ENCODE measurements around the gene DNAJC10.
"Not testable (repeated sequence)": the region's sequence is repeated elsewhere in the genome, so short reads cannot be mapped to it uniquely, and the experiment has no call there.

The DNAJC10 gene

GRCh38 chr2:182726473-182726872 lies 10.4 kb downstream of the DNAJC10 start:
- no peak for DNase-seq (ENCODE audit: low read depth in 1 of 2, low spot score in 1 of 2)

DNA sequence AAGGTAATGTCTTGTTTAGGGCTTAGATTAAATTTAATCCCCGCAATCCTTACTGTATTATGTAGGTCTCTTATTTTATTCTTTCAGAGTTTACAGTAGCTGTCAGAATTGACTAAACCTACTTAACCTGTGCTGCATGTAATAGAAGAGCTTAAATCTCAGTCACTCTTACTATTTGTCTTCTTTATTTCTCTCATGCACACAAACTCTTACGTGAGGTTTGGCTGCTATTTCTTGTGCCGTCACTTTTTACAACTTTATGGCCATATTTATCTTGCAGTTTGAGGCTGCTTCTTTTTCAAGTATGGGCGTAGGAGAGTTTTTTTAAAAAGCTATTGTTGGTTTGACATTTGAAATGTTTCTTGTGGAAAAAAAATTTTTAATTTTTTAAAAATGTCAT lies 12.0 kb downstream of the DNAJC10 start:
- no peak for DNase-seq (ENCODE audit: low read depth in 1 of 2, low spot score in 1 of 2)

DNA sequence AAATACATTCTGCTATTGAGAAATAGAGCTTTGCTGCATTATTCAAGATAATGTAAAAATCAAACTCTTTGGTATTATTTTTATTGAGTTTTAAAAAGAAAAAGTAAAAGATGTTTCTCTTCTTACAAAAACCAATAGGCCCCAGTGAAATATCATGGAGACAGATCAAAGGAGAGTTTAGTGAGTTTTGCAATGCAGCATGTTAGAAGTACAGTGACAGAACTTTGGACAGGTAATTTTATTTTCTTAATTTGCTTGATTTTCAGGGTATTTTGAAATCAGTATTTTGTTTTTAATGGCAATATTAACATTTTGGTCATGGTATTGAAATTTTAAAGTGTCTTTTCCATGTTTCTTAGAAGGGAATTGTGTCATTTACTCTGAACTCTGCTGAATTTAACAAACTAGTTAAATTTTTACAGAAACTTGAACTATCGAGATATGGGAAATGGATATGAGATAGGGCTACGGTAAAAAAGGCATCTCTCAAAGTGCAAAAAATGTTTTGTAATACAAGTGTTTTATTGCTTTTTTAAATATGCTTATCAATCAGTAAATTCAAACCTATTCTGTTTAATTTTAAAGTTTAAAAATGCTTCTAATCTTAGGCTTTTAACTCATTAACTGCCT lies 13.8 kb downstream of the DNAJC10 start:
- no peak for DNase-seq (ENCODE audit: low read depth in 1 of 2, low spot score in 1 of 2)

GRCh38 chr2:182730486-182730885 lies 14.4 kb downstream of the DNAJC10 start:
- DNase-seq (ENCODE audit: low read depth in 1 of 2, low spot score in 1 of 2): no peak

- DNase-seq (ENCODE audit: low read depth in 1 of 2, low spot score in 1 of 2): no peak
Observed at GRCh38 chr2:182732736-182733135, 16.7 kb downstream of the DNAJC10 start.

DNA sequence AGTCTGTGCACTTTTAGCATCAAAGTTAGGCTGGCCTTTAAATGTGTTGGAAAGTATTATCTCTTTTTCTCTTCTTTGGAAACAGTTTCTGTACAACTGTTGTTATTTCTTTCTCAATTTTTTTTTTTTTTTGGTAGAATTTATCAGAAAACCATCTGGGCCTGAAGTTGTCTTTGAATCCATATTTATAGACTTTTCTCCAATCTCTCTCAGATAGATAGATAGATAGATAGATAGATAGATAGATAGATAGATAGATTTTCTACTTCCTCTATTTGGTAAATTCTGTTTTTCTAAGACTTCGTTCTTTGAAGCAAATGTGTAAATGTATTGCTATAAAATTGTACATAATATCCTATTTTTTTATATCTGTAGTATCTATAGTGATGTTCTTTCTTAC lies 17.5 kb downstream of the DNAJC10 start:
- DNase-seq (ENCODE audit: low read depth in 1 of 2, low spot score in 1 of 2): no peak

DNA sequence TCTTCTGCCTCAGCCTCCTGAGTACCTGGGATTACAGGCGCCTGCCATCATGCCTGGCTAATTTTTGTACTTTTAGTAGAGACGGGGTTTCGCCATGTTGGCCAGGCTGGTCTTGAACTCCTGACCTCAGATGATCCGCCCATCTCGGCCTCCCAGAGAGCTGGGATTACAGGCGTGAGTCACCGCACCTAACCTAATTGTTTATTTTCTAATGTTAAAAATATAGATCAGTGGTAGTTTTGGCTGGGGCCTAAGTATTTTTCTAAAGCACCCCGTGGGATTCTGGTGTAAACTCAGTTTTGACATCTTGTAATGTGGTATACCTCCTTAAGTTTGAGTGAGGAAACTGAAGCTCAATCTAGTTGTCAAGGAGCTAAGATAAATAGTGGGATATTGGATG lies 20.8 kb downstream of the DNAJC10 start:
- DNase-seq (ENCODE audit: low read depth in 1 of 2, low spot score in 1 of 2): not testable (repeated sequence)

DNA sequence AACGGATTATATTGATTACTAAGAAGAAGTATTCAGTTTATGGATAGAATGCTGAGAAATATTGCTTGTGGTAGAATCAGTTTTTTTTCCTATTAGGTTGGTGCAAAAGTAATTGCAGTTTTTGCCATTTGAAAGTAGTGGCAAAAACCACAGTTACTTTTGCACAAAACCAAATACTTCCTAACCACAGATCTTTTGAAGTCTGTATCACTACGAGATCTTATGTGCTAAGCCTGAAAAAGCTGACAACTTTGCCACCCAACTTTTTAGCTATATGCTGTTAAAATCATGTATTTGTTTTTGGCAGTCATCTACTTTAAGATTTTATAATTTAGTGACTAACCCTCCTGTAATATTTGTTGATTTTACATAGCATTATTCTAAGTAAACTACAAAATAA lies 24.6 kb downstream of the DNAJC10 start:
- no peak for DNase-seq (ENCODE audit: low read depth in 1 of 2, low spot score in 1 of 2)

GRCh38 chr2:182741620-182742019 lies 25.6 kb downstream of the DNAJC10 start:
- no peak for DNase-seq (ENCODE audit: low read depth in 1 of 2, low spot score in 1 of 2)

GRCh38 chr2:182744490-182744889 lies 28.4 kb downstream of the DNAJC10 start:
- no peak for DNase-seq (ENCODE audit: low read depth in 1 of 2, low spot score in 1 of 2)

DNA sequence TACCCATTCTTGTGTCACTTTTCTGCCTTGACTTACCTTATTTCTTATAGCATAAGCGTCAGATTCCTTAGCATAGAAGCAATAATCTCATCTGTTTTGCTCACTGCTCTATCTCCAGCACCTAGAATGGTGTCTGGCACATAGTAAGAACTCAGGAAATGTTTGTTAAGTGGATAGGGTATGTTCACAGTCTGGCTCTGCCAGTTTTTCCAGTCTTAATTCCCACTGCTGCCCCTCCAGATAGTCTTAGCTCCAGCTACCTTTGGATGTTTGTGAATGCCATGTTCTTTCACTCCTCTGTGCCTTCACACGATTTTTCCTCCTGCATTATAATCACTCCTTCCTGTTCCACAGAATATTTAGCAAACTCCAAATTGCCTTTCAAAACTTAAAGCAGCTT lies 29.0 kb downstream of the DNAJC10 start:
- DNase-seq (ENCODE audit: low read depth in 1 of 2, low spot score in 1 of 2): no peak

- not testable (repeated sequence) for DNase-seq (ENCODE audit: low read depth in 1 of 2, low spot score in 1 of 2)
Observed at GRCh38 chr2:182745894-182746293, 29.8 kb downstream of the DNAJC10 start.

- DNase-seq (ENCODE audit: low read depth in 1 of 2, low spot score in 1 of 2): no peak
Observed at GRCh38 chr2:182754231-182754630, 38.2 kb downstream of the DNAJC10 start.

- no peak for DNase-seq (ENCODE audit: low read depth in 1 of 2, low spot score in 1 of 2)
Observed at GRCh38 chr2:182758379-182758778, 42.3 kb downstream of the DNAJC10 start.

GRCh38 chr2:182761903-182762302 lies 45.8 kb downstream of the DNAJC10 start:
- DNase-seq (ENCODE audit: low read depth in 1 of 2, low spot score in 1 of 2): no peak

- DNase-seq (ENCODE audit: low read depth in 1 of 2, low spot score in 1 of 2): no peak
Observed at GRCh38 chr2:182763311-182763912, 47.4 kb downstream of the DNAJC10 start.

- DNase-seq (ENCODE audit: low read depth in 1 of 2, low spot score in 1 of 2): no peak
Observed at GRCh38 chr2:182766626-182767025, 50.6 kb downstream of the DNAJC10 start.

DNA sequence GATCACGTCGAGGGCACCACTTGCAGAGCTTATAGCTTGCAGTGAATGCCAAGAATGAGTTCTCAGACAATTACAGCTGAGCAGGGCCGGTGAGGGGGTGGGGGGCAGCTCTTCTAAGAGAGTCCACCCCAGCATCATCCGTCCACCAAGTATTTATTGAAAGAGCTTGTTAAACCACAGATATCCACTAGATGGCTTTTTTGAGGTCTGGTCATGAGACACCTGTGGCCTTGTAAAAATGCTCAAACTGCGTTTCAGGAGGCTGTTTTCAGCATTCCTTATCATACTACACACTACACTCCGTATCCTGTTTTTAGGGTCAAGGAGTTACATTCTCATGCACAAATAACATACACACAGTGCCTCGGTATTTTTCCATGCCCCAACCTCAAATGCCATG lies 51.5 kb downstream of the DNAJC10 start:
- DNase-seq (ENCODE audit: low read depth in 1 of 2, low spot score in 1 of 2): no peak

DNA sequence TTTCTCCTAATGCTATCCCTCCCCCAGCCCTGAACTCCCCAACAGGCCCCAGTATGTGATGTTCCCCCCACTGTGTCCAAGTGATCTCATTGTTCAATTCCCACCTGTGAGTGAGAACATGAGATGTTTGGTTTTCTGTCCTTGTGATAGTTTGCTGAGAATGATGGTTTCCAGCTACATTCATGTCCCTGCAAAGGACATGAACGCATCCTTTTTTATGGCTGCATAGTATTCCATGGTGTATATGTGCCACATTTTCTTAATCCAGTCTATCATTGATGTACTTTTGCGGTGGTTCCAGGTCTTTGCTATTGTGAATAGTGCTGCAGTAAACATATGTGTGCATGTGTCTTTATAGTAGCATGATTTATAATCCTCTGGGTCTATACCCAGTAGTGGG lies 52.9 kb downstream of the DNAJC10 start:
- DNase-seq (ENCODE audit: low read depth in 1 of 2, low spot score in 1 of 2): not testable (repeated sequence)

DNA sequence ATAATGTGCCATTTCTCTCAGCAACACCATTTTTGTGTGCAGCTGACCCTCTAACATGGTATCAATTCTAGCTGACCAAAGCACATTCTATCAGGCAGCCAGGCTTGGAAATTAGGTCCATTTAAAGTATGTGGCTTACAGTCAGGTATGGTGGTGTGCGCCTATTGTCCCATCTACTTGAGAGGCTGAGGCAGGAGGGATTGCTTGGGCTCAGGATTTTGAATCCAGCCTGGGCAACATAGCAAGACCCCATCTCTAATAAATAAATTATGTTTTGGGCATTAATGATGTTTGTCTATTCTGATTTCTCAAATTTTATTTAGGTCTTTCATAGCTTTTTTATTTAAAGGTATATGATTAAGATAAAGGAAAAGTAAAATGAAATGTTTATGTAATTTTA lies 63.3 kb downstream of the DNAJC10 start:
- no peak for DNase-seq (ENCODE audit: low read depth in 1 of 2, low spot score in 1 of 2)

DNA sequence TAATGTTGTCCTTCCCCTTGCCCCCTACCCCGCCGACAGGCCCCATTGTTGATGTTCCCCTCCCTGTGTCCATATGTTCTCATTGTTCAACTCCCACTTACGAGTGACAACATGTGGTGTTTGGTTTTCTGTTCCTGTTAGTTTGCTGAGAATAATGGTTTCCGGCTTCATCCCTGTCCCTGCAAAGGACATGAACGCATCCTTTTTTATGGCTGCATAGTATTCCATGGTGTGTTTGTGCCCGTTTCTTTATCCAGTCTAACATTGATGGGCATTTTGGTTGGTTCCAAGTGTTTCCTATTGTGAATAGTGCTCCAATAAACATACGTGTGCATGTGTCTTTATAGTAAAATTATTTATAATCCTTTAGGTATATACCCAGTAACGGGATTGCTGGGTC lies 65.0 kb downstream of the DNAJC10 start:
- not testable (repeated sequence) for DNase-seq (ENCODE audit: low read depth in 1 of 2, low spot score in 1 of 2)

DNA sequence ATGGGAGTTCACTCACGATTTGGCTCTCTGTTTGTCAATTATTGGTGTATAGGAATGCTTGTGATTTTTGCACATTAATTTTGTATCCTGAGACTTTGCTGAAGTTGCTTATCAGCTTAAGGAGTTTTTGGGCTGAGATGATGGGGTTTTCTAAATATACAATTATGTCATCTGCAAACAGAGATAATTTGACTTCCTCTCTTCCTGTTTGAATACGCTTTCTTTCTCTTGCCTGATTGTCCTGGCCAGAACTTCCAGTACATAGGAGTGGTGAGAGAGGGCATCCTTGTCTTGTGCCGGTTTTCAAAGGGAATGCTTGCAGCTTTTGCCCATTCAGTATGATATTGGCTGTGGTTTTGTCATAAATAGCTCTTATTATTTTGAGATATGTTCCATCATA lies 66.6 kb downstream of the DNAJC10 start:
- not testable (repeated sequence) for DNase-seq (ENCODE audit: low read depth in 1 of 2, low spot score in 1 of 2)

- DNase-seq (ENCODE audit: low read depth in 1 of 2, low spot score in 1 of 2): no peak
Observed at GRCh38 chr2:182784058-182784706, 68.1 kb downstream of the DNAJC10 start.
